Kidney epithelial cell (primary cell): ENCODE data around the gene SEC14L3. TPM values are rescaled to one million over a fixed set of nuclear protein-coding genes. Genes with fewer than 3 reads are reported as not detected.

Experiments used
- DNase-seq: peaks from one replicate; pipeline ENCODE4 v3.0.0-alpha.2; 2010; ENCODE audit warnings: low read depth
- H3K27me3 ChIP-seq: 2 replicates; pipeline ENCODE4 v1.6.0; 2011; ENCODE audit warnings: low read length; ENCODE audit not compliant: control insufficient read depth, insufficient read depth
- H3K36me3 ChIP-seq: 2 replicates; pipeline ENCODE4 v1.5.1; 2011; ENCODE audit warnings: low read length; ENCODE audit not compliant: control insufficient read depth, insufficient read depth
- H3K4me3 ChIP-seq: 2 replicates; pipeline ENCODE4 v1.5.1; 2011; ENCODE audit warnings: low read depth, mild to moderate bottlenecking, control low read depth, low read length
- CTCF ChIP-seq: IDR thresholded peaks from 2 replicates; pipeline ENCODE4 v1.5.1; 2011; ENCODE audit warnings: mild to moderate bottlenecking, moderate library complexity, low read length, control low read depth, inconsistent platforms; ENCODE audit not compliant: insufficient read depth, poor library complexity, severe bottlenecking
- total RNA-seq: library from RNA; depleted of rRNA; stranded (reverse); fragments of >200 nt; gene quantifications from 2 replicates; pipeline ENCODE4 v1.2.3, GENCODE V29; 2015

The SEC14L3 gene
- total RNA-seq, 1 donor from 2014 or later: not detected

- H3K4me3 ChIP-seq: no peak overlapping the region
- peaks cover 4% of the 10 kb centered on the region for H3K27me3 ChIP-seq
- TF ChIP-seq CTCF: no peak
- H3K36me3 ChIP-seq: no peaks in the 10 kb centered on the region
- DNase-seq: no peak
These were observed 24.2 kb downstream of the SEC14L3 start for GRCh38 chr22:30447656-30448055.

- no peak for TF ChIP-seq CTCF
- Histone ChIP-seq H3K27me3 (no peaks in the 10 kb centered on the region), H3K4me3 (no peak overlapping the region), H3K36me3 (no peaks in the 10 kb centered on the region)
- DNase-seq: no peak
These were observed 26.2 kb downstream of the SEC14L3 start for GRCh38 chr22:30445438-30446145.

GRCh38 chr22:30444632-30445437, 27.0 kb downstream of the SEC14L3 start:
- Histone ChIP-seq H3K36me3 (no peaks in the 10 kb centered on the region), H3K27me3 (no peaks in the 10 kb centered on the region), H3K4me3 (no peak overlapping the region)
- TF ChIP-seq CTCF: peak; percentile 82
- DNase-seq: no peak

- no peak overlapping the region for H3K4me3 ChIP-seq
- no peaks in the 10 kb centered on the region for H3K36me3 ChIP-seq
- TF ChIP-seq CTCF: no peak
- DNase-seq: no peak
- no peaks in the 10 kb centered on the region for H3K27me3 ChIP-seq
These were observed 30.7 kb downstream of the SEC14L3 start for GRCh38 chr22:30441088-30441487.

- Histone ChIP-seq H3K36me3 (no peaks in the 10 kb centered on the region), H3K27me3 (no peaks in the 10 kb centered on the region), H3K4me3 (no peak overlapping the region)
- TF ChIP-seq CTCF: no peak
- no peak for DNase-seq
These were observed 32.0 kb downstream of the SEC14L3 start for GRCh38 chr22:30439836-30440235.
